Activated T-cell treated with anti-CD3 and anti-CD28 coated beads, Interleukin-2, amount 50 U/mL, for 24 hours (primary cell): ENCODE results near the gene KIFC1.
A peak's percentile ranks its signal among the peaks of the same experiment; 100 is the strongest.
"Not testable (repeated sequence)": the region's sequence is repeated elsewhere in the genome, so short reads cannot be mapped to it uniquely, and the experiment has no call there.

Experiments used
- DNase-seq: peaks from one replicate; pipeline ENCODE4 v3.0.0-alpha.2; 2020
- H3K27ac Mint-ChIP-seq: 2 replicates; pipeline ENCODE4 v1.8.0; 2020; ENCODE audit warnings: mild to moderate bottlenecking, mixed read lengths
- H3K27me3 Mint-ChIP-seq: 2 replicates; pipeline ENCODE4 v1.8.0; 2020; ENCODE audit warnings: mixed read lengths
- H3K36me3 Mint-ChIP-seq: 2 replicates; pipeline ENCODE4 v1.8.0; 2020; ENCODE audit warnings: low read depth, mixed read lengths
- H3K4me1 Mint-ChIP-seq: 2 replicates; pipeline ENCODE4 v1.8.0; 2020; ENCODE audit warnings: low read depth, mixed read lengths
- H3K4me3 Mint-ChIP-seq: 2 replicates; pipeline ENCODE4 v1.8.0; 2020; ENCODE audit warnings: mild to moderate bottlenecking, moderate library complexity, mixed read lengths
- H3K9me3 Mint-ChIP-seq: 2 replicates; pipeline ENCODE4 v1.8.0; 2020; ENCODE audit warnings: mixed read lengths

The KIFC1 gene

GRCh38 chr6:33391278-33391921 lies at the start of gene KIFC1:
KIFC1 (plus strand) TSS chr6:33391823; CDS start chr6:33391986, 163 bp downstream.
- peak within 1 kb of the TSS; percentile 96 for H3K4me3 Mint-ChIP-seq
- H3K9me3 Mint-ChIP-seq, result no peaks in the 10 kb centered on the region
- peak; percentile 99 for DNase-seq
- H3K27ac Mint-ChIP-seq, result peak within 1 kb of the TSS; percentile 97
- H3K27me3 Mint-ChIP-seq, result no peaks in the 10 kb centered on the region
- H3K4me1 Mint-ChIP-seq, result peaks cover 40% of the 10 kb centered on the region
- H3K36me3 Mint-ChIP-seq, result peaks cover 39% of the 10 kb centered on the region

DNA sequence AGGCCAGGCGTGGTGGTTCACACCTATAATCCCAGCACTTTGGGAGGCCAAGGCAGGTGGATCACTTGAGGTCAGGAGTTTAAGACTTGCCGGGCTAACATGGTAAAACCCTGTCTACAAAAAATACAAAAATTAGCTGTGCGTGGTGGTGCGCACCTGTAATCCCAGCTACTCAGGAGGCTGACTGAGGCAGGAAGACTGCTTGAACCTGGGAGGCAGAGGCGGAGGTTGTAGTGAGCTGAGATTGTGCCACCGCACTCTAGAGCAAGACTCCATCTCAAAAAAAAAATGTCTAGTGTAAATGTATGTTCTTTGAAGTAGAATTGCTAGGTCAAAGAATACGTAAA lies 48.0 kb upstream of the KIFC1 start:
- peak overlapping the region; percentile 40 for H3K4me3 Mint-ChIP-seq
- H3K9me3 Mint-ChIP-seq, H3K27me3 Mint-ChIP-seq, H3K36me3 Mint-ChIP-seq: not testable (repeated sequence)
- peak overlapping the region; percentile 54 for H3K27ac Mint-ChIP-seq
- peak; percentile 38 for DNase-seq
- peaks cover 22% of the 10 kb centered on the region for H3K4me1 Mint-ChIP-seq

DNA sequence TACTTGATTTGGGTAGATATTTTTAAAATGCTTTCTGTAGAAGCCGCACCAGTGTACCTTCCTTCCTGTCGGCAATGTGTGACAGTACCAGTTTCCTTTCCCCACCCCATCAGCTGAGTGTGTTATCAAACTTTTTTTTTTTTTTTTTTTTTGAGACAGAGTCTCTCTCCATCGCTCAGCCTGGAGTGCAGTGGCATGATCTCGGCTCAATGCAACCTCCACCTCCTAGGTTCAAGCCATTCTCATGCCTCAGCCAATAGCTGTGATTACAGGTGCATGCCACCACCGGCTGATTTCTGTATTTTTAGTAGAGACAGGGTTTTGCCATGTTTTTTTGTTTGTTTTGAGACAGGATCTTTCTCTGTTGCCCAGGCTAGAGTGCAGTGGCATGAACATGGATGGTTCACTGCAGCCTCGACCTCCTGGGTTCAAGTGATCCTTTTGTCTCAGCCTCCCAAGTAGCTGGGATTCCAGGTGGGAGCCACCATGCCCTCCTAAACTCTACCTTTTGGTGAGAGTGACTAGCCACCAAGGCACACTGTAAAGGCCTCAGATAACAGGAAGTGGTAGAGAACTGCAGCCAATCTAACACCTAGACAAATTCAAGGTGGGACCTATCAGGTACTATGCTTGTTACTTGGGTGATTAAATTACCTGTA lies 47.5 kb upstream of the KIFC1 start:
- H3K27me3 Mint-ChIP-seq, result no peaks in the 10 kb centered on the region
- peak; percentile 41 for DNase-seq
- no peaks in the 10 kb centered on the region for H3K36me3 Mint-ChIP-seq
- H3K27ac Mint-ChIP-seq, result peak overlapping the region; percentile 54
- peaks cover 22% of the 10 kb centered on the region for H3K4me1 Mint-ChIP-seq
- H3K4me3 Mint-ChIP-seq, result peak overlapping the region; percentile 40
- H3K9me3 Mint-ChIP-seq, result no peaks in the 10 kb centered on the region

GRCh38 chr6:33344701-33345697 lies 46.6 kb upstream of the KIFC1 start:
- peak overlapping the region; percentile 70 for H3K4me3 Mint-ChIP-seq
- no peaks in the 10 kb centered on the region for H3K27me3 Mint-ChIP-seq
- H3K36me3 Mint-ChIP-seq, result no peaks in the 10 kb centered on the region
- no peaks in the 10 kb centered on the region for H3K9me3 Mint-ChIP-seq
- H3K4me1 Mint-ChIP-seq, result peaks cover 22% of the 10 kb centered on the region
- DNase-seq, result peak; percentile 65
- peak overlapping the region; percentile 87 for H3K27ac Mint-ChIP-seq

GRCh38 chr6:33346972-33347371 lies 44.7 kb upstream of the KIFC1 start:
- not testable (repeated sequence) for H3K36me3 Mint-ChIP-seq, DNase-seq, H3K27ac Mint-ChIP-seq, H3K9me3 Mint-ChIP-seq, H3K4me3 Mint-ChIP-seq, H3K27me3 Mint-ChIP-seq
- H3K4me1 Mint-ChIP-seq, result peaks cover 22% of the 10 kb centered on the region

DNA sequence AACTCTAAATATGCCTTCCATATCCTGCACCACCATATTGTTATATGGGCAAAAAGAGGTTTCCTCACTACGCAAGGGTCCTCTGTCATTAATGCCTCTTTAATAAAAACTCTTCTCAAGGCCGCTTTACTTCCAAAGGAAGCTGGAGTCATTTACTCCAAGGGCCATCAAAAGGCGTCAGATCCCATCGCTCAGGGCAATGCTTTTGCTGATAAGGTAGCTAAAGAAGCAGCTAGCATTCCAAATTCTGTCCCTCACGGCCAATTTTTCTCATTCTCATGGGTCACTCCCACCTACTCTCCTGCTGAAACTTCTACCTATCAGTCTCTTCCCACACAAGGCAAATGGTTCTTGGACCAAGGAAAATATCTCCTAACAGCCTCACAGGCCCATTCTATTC lies 43.8 kb upstream of the KIFC1 start:
- Mint-ChIP-seq H3K27ac (no peak overlapping the region), H3K27me3 (no peaks in the 10 kb centered on the region), H3K4me3 (no peak overlapping the region), H3K9me3 (no peaks in the 10 kb centered on the region), H3K4me1 (peaks cover 22% of the 10 kb centered on the region), H3K36me3 (no peaks in the 10 kb centered on the region)
- DNase-seq, result no peak

DNA sequence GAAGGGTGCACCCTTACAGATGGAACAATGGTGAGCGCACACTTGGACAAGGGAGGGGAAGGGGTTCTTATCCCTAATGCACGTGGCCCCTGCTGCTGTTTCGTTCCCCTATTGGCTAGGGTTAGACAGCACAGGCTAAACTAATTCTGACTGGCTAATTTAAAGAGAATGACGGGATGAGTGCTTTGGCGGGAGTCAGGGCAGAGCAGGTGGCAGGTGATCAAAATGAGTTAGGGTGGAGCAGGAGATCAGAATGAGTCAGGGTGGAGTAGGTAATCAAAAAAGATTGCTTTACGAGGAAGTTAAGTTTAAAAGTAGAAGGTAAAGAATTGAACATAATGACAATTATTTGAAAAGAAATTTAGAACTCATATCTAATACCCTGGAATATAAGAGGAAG lies 35.8 kb upstream of the KIFC1 start:
- H3K36me3 Mint-ChIP-seq, H3K27ac Mint-ChIP-seq, H3K27me3 Mint-ChIP-seq, DNase-seq, H3K9me3 Mint-ChIP-seq, H3K4me1 Mint-ChIP-seq, H3K4me3 Mint-ChIP-seq: not testable (repeated sequence)

- Mint-ChIP-seq H3K4me1 (no peaks in the 10 kb centered on the region), H3K27ac (no peak overlapping the region)
Measured at GRCh38 chr6:33356295-33356694, 35.3 kb upstream of the KIFC1 start.

DNA sequence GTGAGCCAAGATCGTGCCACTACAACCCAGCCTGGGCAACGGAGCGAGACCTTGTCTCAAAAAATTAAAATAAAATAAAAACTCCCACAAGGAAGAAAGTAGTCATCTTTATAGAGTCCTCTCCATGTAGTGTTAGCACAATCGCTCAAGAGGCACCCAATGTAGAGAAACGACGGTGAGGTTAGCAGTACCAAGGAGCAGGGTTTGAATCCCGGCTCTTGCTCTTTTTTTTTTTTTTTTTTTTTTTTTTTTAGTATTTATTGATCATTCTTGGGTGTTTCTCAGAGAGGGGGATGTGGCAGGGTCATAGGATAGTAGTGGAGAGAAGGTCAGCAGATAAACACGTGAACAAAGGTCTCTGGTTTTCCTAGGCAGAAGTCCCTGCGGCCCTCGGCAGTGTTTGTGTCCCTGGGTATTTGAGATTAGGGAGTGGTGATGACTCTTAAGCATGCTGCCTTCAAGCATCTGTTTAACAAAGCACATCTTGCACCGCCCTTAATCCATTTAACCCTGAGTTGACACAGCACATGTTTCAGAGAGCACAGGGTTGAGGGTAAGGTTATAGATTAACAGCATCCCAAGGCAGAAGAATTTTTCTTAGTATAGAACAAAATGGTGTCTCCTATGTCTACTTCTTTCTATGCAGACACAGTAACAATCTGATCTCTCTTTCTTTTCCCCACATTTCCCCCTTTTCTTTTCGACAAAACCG lies 34.3 kb upstream of the KIFC1 start:
- not testable (repeated sequence) for H3K27me3 Mint-ChIP-seq, H3K9me3 Mint-ChIP-seq, H3K4me1 Mint-ChIP-seq, DNase-seq, H3K4me3 Mint-ChIP-seq, H3K27ac Mint-ChIP-seq, H3K36me3 Mint-ChIP-seq

More at GRCh38 chr6:33356295-33356694, 35.3 kb upstream of the KIFC1 start:
- H3K9me3 Mint-ChIP-seq, result no peaks in the 10 kb centered on the region
- no peaks in the 10 kb centered on the region for H3K27me3 Mint-ChIP-seq
- H3K4me3 Mint-ChIP-seq, result no peak overlapping the region
- H3K36me3 Mint-ChIP-seq, result no peaks in the 10 kb centered on the region
- no peak for DNase-seq

GRCh38 chr6:33359331-33359730 lies 32.3 kb upstream of the KIFC1 start:
- Mint-ChIP-seq H3K9me3 (no peaks in the 10 kb centered on the region), H3K36me3 (no peaks in the 10 kb centered on the region), H3K4me3 (no peak overlapping the region), H3K27ac (no peak overlapping the region), H3K4me1 (no peaks in the 10 kb centered on the region), H3K27me3 (no peaks in the 10 kb centered on the region)
- DNase-seq, result no peak

- H3K27me3 Mint-ChIP-seq, H3K36me3 Mint-ChIP-seq, DNase-seq, H3K9me3 Mint-ChIP-seq, H3K4me3 Mint-ChIP-seq, H3K27ac Mint-ChIP-seq, H3K4me1 Mint-ChIP-seq: not testable (repeated sequence)
Measured at GRCh38 chr6:33363486-33363885, 28.1 kb upstream of the KIFC1 start.

- H3K9me3 Mint-ChIP-seq, H3K4me3 Mint-ChIP-seq, H3K27me3 Mint-ChIP-seq, H3K4me1 Mint-ChIP-seq, DNase-seq, H3K36me3 Mint-ChIP-seq, H3K27ac Mint-ChIP-seq: not testable (repeated sequence)
Measured at GRCh38 chr6:33364475-33365205, 27.0 kb upstream of the KIFC1 start.

DNA sequence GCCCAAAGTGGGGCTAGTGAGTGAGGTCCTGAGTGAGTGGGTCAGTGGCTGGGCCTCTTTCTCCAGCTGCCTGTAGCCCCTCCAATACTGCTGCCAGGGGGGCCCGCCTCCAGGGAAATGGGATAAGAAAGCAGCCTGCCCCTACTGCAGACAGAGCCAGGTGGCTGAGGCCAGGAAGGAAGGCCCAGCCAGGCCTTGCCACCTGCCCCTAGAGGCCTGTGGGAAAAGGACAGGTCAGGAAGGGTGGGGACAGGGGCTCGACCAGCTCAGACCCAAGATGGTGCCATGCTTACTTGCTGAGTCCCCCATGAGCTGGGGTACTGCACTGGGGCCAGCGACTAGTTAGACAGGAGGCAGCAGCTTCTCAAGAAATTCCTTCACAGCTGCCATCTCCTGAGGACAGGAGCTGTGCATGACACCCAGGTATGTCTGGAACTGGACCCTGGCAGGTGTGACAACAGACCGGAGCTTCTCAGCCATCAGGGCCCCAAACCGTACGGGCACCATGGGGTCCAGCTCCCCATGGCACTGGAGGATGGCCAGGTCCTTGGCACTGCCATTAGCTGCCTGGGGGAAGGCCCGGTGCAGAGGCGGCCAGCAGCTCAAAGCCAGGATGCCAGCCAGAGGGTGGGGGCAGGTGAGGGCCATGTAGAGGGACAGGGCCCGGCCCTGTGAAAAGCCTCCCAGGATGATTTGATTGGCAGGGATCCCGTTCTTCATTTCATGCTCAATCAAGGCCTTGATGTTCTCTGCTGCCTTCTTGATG lies 26.2 kb upstream of the KIFC1 start:
- H3K27ac Mint-ChIP-seq, DNase-seq, H3K27me3 Mint-ChIP-seq, H3K9me3 Mint-ChIP-seq, H3K36me3 Mint-ChIP-seq, H3K4me3 Mint-ChIP-seq, H3K4me1 Mint-ChIP-seq: not testable (repeated sequence)
